ENCODE measurements around the gene CCDC83.

DNA sequence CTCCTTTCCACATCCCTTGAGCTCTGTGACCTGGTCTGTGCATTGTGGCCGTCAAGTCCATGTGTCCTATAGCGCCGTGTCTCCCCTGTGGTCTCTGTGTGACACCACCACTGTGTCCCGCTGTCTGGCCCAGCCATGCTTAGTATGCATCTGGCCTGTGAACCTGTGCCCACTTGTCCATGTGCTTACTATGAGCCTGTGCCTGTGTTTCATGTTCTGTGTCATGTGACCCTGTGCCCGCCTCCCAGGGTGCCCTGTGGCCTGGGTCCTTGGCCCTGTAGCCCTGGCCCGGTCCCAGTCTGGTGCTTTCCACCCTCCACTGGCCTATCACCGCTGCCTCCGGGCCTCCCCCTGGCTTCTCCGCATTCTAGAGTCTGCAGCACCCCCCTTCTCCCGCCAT lies 80.6 kb downstream of the CCDC83 start:
- TF ChIP-seq POLR2AphosphoS5 (IDR thresholded peaks at IDR 0.05; ENCODE audit: borderline replicate concordance, low read depth, low read length) (no peak), EZH2 (IDR thresholded peaks at IDR 0.05) (no peak), FOXP2 (optimal IDR thresholded peaks at IDR 0.05; ENCODE audit: control extremely low read depth, extremely low read length, insufficient read depth) (no peak)

Measured in SK-N-MC (cell line).